SU-DHL-6 (cell line): ENCODE results near the gene CLIC6.

Source experiments
- CTCF ChIP-seq: fragments of 200-600 bp; sonication (generic); IDR thresholded peaks from one replicate; pipeline ENCODE4 v1.5.1; 2017; ENCODE audit warnings: antibody characterized with exemption, mild to moderate bottlenecking, low read length, moderate library complexity; ENCODE audit not compliant: insufficient read depth, poor library complexity, severe bottlenecking
- EZH2phosphoT487 ChIP-seq: fragments of 200-600 bp; sonication (generic), shearing (Covaris generic); conservative IDR thresholded peaks from 2 replicates; pipeline ENCODE4 v1.6.1; 2018; ENCODE audit warnings: mild to moderate bottlenecking, antibody characterized with exemption, low read length, moderate library complexity, mixed read lengths

GRCh38 chr21:34697826-34698225 lies 29.0 kb downstream of the CLIC6 start:
- TF ChIP-seq CTCF, result no peak
- TF ChIP-seq EZH2phosphoT487, result no peak
